Body of pancreas (tissue), 4 donors: Measurements from ENCODE around the gene IFI27L1. TPM values are rescaled to one million over a fixed set of nuclear protein-coding genes. Genes with fewer than 3 reads are reported as not detected.

ENCODE experiments used
- ATAC-seq: fragments of 150-250 bp; one replicate; pipeline ENCODE4 v1.9.1; 2016
- DNase-seq, 4 donors: peaks; one replicate each; pipeline ENCODE4 v3.0.0-alpha.2; 2019
- H3K27ac ChIP-seq, 4 donors: fragments of 200-600 bp; sonication (generic); 1 replicate in 3 of 4; 2 replicates in 1 of 4; pipeline versions ENCODE4 v1.5.1 to v1.6.1; 2016 to 2019; ENCODE audit warnings: mild to moderate bottlenecking in 1 of 4, mixed read lengths in 1 of 4, moderate library complexity in 1 of 4
- H3K27me3 ChIP-seq, 2 donors: fragments of 200-600 bp; sonication (generic); one replicate each; pipeline ENCODE4 v1.6.0; 2016; ENCODE audit warnings: mild to moderate bottlenecking in 1 of 2
- H3K36me3 ChIP-seq, 2 donors: fragments of 200-600 bp; sonication (generic); replicated peaks in 1 of 2; 2 replicates each; pipeline ENCODE4 v1.5.1; 2016; ENCODE audit warnings: low read depth in 2 of 2; ENCODE audit not compliant: insufficient read depth in 1 of 2
- H3K4me1 ChIP-seq: fragments of 200-600 bp; sonication (generic); one replicate; pipeline ENCODE4 v1.6.0; 2016
- H3K4me3 ChIP-seq, 2 donors: fragments of 200-600 bp; sonication (generic); 1 replicate in 1 of 2; 2 replicates in 1 of 2; pipeline ENCODE4 v1.5.1; 2016 to 2019
- H3K9me3 ChIP-seq, 3 donors: fragments of 200-600 bp; sonication (generic); 1 replicate in 2 of 3; 2 replicates in 1 of 3; pipeline ENCODE4 v1.5.1; 2016
- CTCF ChIP-seq, 7 experiments: fragments of 450-650 bp in 4 of 7; fragments of 200-600 bp in 3 of 7; sonication (generic) in 3 of 7; IDR thresholded peaks; one replicate each; pipeline ENCODE4 v1.5.1; 2016 to 2019; ENCODE audit warnings: antibody characterized with exemption in 7 of 7
- POLR2A ChIP-seq, 3 donors: fragments of 450-650 bp; IDR thresholded peaks; one replicate each; pipeline ENCODE4 v1.6.1; 2016; ENCODE audit warnings: antibody characterized with exemption in 3 of 3, mild to moderate bottlenecking in 2 of 3
- WGBS, 2 donors: methylation state at CpG; one replicate each; pipeline ENCODE4 v1.1.5; 2017; 5-methylcytosine and 5-hydroxymethylcytosine counted together
- intact Hi-C: fragments of 100-400 bp; cut with DNase I; formaldehyde crosslinking; loops from one replicate; pipeline ENCODE4 v1.15.1; 2023
- total RNA-seq, 2 donors: library from RNA; depleted of rRNA; stranded (reverse); fragments of >200 nt; gene quantifications; one replicate each; pipeline ENCODE4 v1.1.0, GENCODE V29; 2016

The IFI27L1 gene
- total RNA-seq, 2 donors from 2014 or later = 3.4 to 5.6 TPM

DNA sequence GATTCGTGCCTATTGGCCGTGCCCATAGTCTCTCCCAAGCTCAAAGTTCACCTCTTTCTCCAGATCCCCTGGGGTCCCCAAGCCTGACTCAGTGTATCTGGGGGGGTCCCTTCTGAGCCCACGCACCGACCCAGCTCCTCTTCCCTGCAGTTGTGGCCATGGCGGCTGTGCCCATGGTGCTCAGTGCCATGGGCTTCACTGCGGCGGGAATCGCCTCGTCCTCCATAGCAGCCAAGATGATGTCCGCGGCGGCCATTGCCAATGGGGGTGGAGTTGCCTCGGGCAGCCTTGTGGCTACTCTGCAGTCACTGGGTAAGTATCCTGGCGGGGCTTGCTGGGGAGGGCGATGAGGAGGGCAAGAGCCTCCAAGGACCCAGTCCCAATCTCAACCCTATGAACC lies 34.5 kb downstream of the IFI27L1 start:
- Histone ChIP-seq H3K4me3 (no peak overlapping the region), H3K27me3 (no peaks in the 10 kb centered on the region), H3K9me3 (peaks cover 0 to 5% (median 0%) of the 10 kb centered on the region in 3 donors), H3K36me3 (no peaks in the 10 kb centered on the region), H3K27ac (no peak overlapping the region), H3K4me1 (peaks cover 9% of the 10 kb centered on the region)
- ATAC-seq (no peak), DNase-seq (no peak)
- WGBS, 2 donors = 85 to 91% methylated on average over 12 to 15 of the region's 15 CpGs
- intact Hi-C loops = no loop called here
- TF ChIP-seq CTCF (IDR thresholded peaks at IDR 0.05) (no peak), POLR2A (IDR thresholded peaks at IDR 0.05) (no peak)

GRCh38 chr14:94116701-94117100 lies 35.6 kb downstream of the IFI27L1 start:
- H3K4me1 ChIP-seq = peaks cover 9% of the 10 kb centered on the region
- no peak overlapping the region for H3K4me3 ChIP-seq
- intact Hi-C loops = no loop called here
- 75 to 86% methylated on average over 6 to 10 of the region's 10 CpGs for WGBS, 2 donors
- H3K9me3 ChIP-seq = peaks cover 0 to 5% (median 0%) of the 10 kb centered on the region in 3 donors
- no peaks in the 10 kb centered on the region for H3K27me3 ChIP-seq
- no peak for TF ChIP-seq POLR2A (IDR thresholded peaks at IDR 0.05)
- no peak for TF ChIP-seq CTCF (IDR thresholded peaks at IDR 0.05)
- ATAC-seq (no peak), DNase-seq (no peak)
- H3K36me3 ChIP-seq = no peaks in the 10 kb centered on the region
- no peak overlapping the region for H3K27ac ChIP-seq

GRCh38 chr14:94117856-94118255 lies 36.7 kb downstream of the IFI27L1 start:
- WGBS, 2 donors = 68 to 69% methylated on average over 9 of the region's 9 CpGs
- no peak for DNase-seq
- Histone ChIP-seq H3K27ac (no peak overlapping the region), H3K9me3 (peaks cover 0 to 5% (median 0%) of the 10 kb centered on the region in 3 donors), H3K36me3 (no peaks in the 10 kb centered on the region), H3K4me3 (no peak overlapping the region), H3K27me3 (no peaks in the 10 kb centered on the region), H3K4me1 (peaks cover 9% of the 10 kb centered on the region)
- intact Hi-C loops = no loop called here
- TF ChIP-seq POLR2A (IDR thresholded peaks at IDR 0.05) (no peak), CTCF (IDR thresholded peaks at IDR 0.05) (no peak)
- no peak for ATAC-seq

- no peak for DNase-seq
- Histone ChIP-seq H3K4me1 (peaks cover 9% of the 10 kb centered on the region), H3K27ac (no peak overlapping the region), H3K27me3 (no peaks in the 10 kb centered on the region), H3K4me3 (no peak overlapping the region), H3K9me3 (peaks cover 0 to 5% (median 0%) of the 10 kb centered on the region in 3 donors), H3K36me3 (no peaks in the 10 kb centered on the region)
- TF ChIP-seq CTCF (IDR thresholded peaks at IDR 0.05) (no peak), POLR2A (IDR thresholded peaks at IDR 0.05) (no peak)
- intact Hi-C loops = no loop called here
- ATAC-seq = no peak
Observed at GRCh38 chr14:94119071-94119470, 38.0 kb downstream of the IFI27L1 start.

DNA sequence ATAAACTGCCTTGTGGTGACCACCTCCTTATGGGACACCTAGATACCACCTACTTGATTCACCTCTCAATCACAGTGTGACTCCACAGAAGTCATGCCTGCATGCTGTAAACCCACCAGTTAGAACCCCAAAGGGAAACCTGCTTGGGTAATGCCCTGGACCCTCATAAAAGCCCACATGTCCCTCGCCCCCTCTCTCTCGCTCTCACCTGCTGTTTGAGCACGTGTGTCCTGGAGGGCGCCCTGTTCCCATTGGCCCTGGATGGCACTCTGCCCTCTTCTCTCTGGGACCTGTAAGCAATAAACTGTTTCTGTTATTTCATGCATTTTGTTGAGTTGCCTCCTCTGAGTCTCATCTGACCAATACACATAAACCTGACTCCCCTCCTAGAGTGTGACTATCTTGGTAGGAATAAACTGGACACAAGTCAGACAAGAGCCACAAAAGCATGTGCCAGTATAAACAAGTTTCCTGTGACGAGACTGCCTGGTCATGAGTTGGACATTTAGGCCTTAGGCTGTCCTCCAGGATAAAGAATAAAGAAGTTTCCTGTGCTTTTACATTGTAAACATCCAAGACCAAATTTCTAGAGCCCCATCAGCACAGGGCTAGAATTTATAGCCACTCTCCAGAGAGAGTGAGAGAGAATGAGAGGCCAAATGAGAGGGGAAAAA lies 39.7 kb downstream of the IFI27L1 start:
- 75 to 80% methylated on average over 5 of the region's 5 CpGs for WGBS, 2 donors
- H3K9me3 ChIP-seq = peaks cover 0 to 5% (median 0%) of the 10 kb centered on the region in 3 donors
- H3K36me3 ChIP-seq = no peaks in the 10 kb centered on the region
- H3K27me3 ChIP-seq = no peaks in the 10 kb centered on the region
- DNase-seq (no peak), ATAC-seq (no peak)
- no peak for TF ChIP-seq CTCF (IDR thresholded peaks at IDR 0.05)
- no peak for TF ChIP-seq POLR2A (IDR thresholded peaks at IDR 0.05)
- H3K4me3 ChIP-seq = no peak overlapping the region
- no peak overlapping the region for H3K27ac ChIP-seq
- no peaks in the 10 kb centered on the region for H3K4me1 ChIP-seq
- intact Hi-C loops = no loop called here
